Activated T-cell treated with anti-CD3 and anti-CD28 coated beads for 24 hours (primary cell): ENCODE measurements around the gene RTBDN.
A peak's percentile ranks its signal among the peaks of the same experiment; 100 is the strongest.

Source experiments
- DNase-seq: peaks from one replicate; pipeline ENCODE4 v3.0.0-alpha.2; 2020; ENCODE audit warnings: low read depth

The RTBDN gene

DNA sequence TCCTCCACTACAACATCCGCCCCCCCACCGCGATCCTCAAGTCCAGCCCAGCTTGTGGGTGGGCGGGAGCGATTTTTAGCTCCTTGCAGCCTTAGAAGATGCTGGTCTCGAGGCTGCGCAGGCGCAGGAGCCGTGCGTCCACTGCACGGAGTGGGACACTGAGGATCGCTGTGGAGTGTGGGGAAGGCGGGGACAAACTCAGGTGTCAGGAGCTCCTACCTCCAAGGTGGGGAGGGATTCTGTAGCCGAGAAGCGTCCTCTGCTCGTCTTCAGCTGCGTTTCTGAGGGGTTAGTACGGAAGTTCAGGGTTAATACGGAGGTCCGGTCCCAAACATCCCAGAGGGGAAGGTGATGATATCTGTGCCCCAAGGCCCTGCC is at the start of gene RTBDN:
Gene RTBDN, minus strand, starts transcription at position 14 of the 378 bp plus-strand sequence. CDS start 4,600 bp downstream, outside the sequence.
- DNase-seq, result no peak

DNA sequence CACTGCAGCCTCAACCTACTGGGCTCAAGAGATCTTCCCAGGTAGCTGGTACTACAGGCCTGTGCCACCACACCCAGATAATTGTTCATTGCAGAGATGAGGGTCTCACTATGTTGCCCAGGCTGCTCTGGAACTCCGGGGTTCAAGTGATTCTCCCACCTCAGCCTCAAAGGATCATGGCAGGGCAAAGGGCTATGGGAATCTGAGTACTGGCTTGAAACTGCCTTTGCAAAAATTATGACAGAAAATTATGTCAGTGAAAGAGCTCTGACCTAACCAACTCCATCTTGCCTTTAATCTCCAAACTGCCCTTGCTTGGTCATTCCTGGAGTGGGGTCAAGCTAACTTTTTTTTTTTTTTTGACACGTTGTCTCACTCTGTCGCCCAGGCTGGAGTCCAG is 48.2 kb upstream of the RTBDN start:
- DNase-seq, result no peak

GRCh38 chr19:12881172-12881808 is 46.9 kb upstream of the RTBDN start, which contains the start of gene DNASE2:
Gene DNASE2 (minus strand): TSS chr19:12881449. CDS start chr19:12881375, 74 bp downstream.
- peak; percentile 84 for DNase-seq

- DNase-seq, result no peak
These were observed 46.3 kb upstream of the RTBDN start for GRCh38 chr19:12880551-12881171.

DNA sequence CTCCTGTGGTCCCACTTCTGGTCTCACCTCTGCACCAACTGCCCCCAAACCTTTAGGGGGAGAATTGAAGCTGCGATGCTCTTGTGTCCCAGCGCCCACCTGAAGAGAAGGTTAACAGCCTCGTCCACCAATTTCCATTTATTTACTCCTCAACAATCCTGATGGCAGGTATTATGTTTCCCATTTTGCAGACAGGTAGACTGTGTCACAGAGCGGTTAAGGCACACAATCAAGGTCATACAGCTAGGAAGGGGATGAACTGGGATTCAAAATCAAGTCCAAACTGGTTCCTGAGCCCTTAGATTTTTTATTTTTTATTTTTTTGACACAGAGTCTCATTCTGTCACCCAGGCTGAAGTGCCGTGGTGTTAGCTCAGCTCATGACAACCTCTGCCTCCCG is 40.7 kb upstream of the RTBDN start:
- DNase-seq, result no peak

DNA sequence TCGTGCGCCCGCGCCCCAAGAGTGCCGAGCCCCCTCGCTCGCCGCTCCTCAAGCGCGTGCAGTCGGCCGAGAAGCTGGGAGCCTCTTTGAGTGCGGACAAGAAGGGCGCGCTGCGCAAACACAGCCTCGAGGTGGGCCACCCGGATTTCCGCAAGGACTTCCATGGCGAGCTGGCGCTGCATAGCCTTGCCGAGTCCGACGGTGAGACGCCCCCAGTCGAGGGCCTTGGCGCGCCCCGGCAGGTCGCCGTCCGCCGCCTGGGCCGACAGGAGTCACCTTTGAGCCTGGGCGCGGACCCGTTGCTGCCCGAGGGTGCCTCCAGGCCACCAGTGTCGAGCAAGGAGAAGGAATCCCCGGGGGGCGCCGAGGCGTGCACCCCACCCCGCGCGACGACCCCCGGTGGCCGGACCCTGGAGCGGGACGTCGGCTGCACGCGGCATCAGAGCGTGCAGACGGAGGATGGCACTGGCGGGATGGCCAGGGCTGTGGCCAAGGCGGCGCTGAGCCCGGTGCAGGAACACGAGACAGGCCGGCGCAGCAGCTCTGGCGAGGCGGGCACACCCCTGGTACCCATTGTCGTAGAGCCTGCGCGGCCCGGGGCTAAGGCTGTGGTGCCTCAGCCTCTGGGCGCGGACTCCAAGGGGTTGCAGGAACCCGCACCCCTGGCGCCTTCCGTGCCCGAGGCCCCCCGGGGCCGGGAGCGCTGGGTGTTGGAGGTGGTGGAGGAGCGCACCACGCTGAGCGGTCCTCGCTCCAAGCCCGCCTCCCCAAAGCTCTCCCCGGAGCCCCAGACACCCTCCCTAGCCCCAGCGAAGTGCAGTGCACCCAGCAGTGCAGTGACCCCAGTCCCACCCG is 39.7 kb upstream of the RTBDN start:
- no peak for DNase-seq

DNA sequence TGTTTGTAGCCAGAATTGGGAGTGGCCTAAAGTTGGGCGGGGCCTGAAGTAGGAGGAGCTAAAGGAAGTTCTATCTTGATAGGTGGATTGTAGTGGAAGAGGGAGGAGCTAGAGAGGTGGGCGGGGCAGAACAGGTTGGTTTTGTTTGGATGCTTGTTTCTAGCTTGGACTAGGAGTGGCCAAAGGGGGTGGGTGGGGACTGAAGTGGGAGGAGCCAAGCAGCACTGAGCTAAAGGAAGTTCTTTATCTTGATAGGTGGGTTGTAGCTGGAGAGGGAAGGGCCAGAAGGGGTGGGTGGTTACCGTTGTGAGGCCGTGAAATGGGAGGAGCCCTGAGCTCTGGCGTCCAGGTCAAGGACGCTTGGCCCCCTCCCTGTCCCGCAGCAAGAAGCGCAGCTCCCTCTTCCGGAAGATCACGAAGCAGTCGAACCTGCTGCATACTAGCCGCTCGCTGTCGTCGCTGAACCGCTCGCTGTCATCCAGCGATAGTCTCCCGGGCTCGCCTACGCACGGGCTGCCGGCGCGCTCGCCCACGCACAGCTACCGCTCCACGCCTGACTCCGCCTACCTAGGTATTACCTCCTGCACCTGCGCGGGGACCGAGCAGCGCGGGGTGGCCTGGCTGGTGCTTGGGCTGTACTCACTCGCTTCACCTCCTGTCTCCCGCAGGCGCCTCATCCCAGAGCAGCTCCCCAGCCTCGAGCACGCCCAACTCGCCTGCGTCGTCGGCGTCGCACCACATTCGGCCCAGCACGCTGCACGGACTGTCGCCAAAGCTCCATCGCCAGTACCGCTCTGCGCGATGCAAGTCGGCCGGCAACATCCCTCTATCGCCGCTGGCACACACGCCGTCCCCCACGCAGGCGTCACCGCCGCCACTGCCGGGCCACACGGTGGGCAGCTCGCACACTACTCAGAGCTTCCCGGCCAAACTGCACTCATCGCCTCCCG is 38.8 kb upstream of the RTBDN start:
- DNase-seq, result no peak

DNA sequence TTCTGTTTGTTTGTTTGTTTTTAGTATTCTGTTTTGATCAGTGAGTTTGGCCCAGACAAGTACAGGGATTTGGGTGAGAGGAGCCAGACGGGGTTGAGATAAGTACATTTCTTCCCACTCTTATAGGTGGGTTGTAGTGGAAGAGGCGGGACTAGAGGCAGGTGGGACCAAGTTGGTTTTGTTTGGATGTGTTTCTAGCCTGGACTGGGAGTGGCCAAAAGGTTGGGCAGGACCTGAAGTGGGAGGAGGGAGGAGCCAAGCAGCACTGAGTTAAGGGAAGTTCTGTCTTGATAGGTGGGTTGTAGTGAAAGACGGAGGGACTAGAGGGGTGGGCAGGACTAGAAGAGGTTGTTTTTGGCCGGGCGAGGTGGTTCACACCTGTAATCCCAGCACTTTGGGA is 37.9 kb upstream of the RTBDN start:
- no peak for DNase-seq

GRCh38 chr19:12871681-12872080 is 37.3 kb upstream of the RTBDN start:
- DNase-seq, result no peak

- no peak for DNase-seq
These were observed 34.2 kb upstream of the RTBDN start for GRCh38 chr19:12868540-12869112.

DNA sequence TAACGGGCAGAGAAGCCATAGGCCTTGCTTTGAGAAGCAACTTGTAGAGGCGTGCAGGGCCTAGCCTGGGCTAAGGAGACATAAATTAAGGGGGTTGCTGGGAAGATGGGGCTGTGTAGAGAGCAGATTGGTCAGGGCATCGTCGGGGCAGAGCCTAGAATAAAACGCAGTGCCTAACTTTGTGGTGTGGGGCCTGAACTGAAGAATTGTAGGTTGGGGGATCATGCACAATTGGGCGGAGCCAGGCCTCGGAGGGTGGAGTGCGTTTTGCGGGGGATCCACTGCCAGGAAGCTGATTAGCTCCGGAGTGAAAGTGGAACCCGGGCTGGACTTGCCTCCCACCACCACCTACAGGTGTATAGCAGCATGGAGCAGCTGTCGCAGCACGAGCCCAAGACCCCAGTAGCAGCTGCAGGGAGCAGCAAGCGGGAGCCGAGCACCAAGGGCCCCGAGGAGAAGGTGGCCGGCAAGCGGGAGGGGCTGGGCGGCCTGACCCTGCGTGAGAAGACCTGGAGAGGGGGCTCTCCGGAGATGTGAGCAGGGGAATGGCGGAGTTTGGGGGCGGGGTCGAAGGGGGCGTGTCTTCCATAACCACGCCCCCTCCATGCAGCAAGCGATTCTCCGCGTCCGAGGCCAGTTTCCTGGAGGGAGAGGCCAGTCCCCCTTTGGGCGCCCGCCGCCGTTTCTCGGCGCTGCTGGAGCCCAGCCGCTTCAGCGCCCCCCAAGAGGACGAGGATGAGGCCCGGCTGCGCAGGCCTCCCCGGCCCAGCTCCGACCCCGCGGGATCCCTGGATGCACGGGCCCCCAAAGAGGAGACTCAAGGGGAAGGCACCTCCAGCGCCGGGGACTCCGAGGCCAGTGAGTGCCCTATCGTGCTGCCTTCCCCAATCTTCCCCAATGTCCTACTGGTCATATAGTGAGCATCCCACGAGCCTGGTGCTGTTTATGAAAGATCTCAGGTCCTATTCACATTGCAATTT is 33.0 kb upstream of the RTBDN start:
- peak; percentile 61 for DNase-seq

GRCh38 chr19:12866416-12867119 is 32.2 kb upstream of the RTBDN start:
- no peak for DNase-seq

GRCh38 chr19:12865746-12866415 is 31.5 kb upstream of the RTBDN start:
- no peak for DNase-seq

DNA sequence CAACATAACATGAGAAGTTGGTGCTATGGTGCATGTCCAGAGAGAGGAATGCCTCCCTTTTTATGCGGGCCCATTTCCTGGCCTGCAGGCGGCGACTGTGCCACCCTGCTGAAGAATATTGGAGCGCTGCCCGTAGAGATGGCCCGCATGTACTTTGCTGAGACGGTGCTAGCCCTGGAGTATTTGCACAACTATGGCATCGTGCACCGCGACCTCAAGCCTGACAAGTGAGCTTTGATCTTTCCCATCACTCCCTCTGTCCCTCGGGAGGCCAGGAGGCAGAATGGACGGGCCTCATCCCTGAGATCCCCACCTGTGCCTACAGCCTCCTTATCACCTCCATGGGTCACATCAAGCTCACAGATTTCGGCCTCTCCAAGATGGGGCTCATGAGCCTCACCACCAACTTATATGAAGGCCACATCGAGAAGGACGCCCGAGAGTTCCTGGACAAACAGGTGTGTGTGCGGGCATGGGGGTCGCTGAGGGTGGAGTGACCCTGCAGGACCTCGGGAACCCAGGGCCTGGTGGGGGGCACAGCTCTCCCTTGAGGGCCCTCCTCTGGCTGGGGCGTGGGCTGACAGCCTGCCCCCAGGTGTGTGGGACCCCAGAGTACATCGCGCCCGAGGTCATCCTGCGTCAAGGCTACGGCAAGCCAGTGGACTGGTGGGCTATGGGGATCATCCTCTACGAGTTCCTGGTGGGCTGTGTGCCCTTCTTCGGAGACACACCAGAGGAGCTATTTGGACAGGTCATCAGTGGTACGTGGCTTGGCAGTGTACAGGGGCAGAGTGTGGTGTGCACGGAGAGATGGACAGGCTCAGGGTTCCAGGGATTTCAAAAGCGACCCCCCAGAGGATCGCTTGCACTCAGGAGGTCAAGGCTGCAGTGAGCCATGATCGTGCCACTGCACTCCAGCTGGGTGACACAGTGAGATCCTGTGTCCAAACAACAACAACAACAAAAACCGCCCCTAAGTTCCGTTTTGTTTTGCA is 30.6 kb upstream of the RTBDN start:
- no peak for DNase-seq

GRCh38 chr19:12864143-12864542 is 29.8 kb upstream of the RTBDN start:
- DNase-seq, result no peak

GRCh38 chr19:12859546-12859945 is 25.2 kb upstream of the RTBDN start:
- DNase-seq, result no peak

- no peak for DNase-seq
These were observed 23.9 kb upstream of the RTBDN start for GRCh38 chr19:12858041-12858928.
